ENCODE measurements around the gene NPFFR2. TPM values are rescaled to one million over a fixed set of nuclear protein-coding genes. Genes with fewer than 3 reads are reported as not detected.

Gene NPFFR2
- total RNA-seq = not detected in 2 replicates

DNA sequence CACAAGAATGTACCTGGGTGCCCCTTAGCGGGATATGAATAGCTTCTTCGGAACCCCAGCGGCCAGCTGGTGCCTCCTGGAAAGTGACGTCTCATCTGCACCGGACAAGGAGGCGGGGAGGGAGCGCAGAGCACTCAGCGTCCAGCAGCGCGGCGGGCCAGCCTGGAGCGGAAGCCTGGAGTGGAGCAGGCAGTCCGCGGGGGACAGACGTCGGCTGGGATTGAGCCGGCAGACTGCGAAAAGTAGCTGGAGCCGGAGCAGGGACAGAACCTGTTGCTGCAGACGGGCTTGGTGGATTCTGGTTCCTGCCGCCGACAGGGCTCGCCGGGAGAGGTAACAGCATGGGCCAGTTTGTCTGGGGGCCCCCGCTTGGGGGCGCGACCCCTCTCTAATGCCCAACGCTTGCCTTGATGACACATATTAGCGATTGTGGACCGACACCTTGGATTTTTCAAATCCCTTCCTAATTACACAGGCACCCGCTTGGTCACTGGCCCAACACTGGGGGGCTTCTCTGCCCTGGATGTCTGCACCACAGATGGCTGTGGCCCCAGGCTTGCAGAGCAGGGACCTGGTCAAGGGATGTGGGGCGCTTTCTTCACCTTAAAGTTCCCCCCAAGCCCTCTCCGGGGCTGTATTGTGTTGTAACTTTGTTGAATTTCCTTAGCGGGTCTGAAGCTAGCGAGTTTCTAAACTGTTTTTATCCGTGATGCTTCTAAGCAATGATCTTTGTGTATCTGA is at the start of gene NPFFR2:
Gene NPFFR2, plus strand, starts transcription at position 133 of the 741 bp plus-strand sequence. CDS start 96,592 bp downstream, outside the sequence.

Other genes starting within 250 kb of the NPFFR2 start
- not detected in 2 replicates for gene GC, start 247.9 kb upstream of the NPFFR2 start, total RNA-seq

Data from pericardium fibroblast (primary cell).